Hepatocyte (in vitro differentiated cells): Measurements from ENCODE around the gene ZBTB43. TPM values are rescaled to one million over a fixed set of nuclear protein-coding genes. Genes with fewer than 3 reads are reported as not detected.

ENCODE experiments used
- DNase-seq: peaks from one replicate; pipeline ENCODE4 v3.0.0-alpha.2; 2016; ENCODE audit warnings: low spot score
- H2AFZ ChIP-seq: fragments of 200-600 bp; sonication (generic); 2 replicates; pipeline ENCODE4 v1.6.0; 2016; ENCODE audit warnings: antibody characterized with exemption, mild to moderate bottlenecking
- H3K27ac ChIP-seq: fragments of 200-600 bp; sonication (generic); 2 replicates; pipeline ENCODE4 v1.5.1; 2016; ENCODE audit warnings: mild to moderate bottlenecking
- H3K27me3 ChIP-seq: fragments of 200-600 bp; sonication (generic); 2 replicates; pipeline ENCODE4 v1.6.1; 2016
- H3K36me3 ChIP-seq: fragments of 200-600 bp; sonication (generic); replicated peaks from 2 replicates; pipeline ENCODE4 v1.5.1; 2016; ENCODE audit warnings: low read depth; ENCODE audit not compliant: insufficient read depth
- H3K4me1 ChIP-seq: fragments of 200-600 bp; sonication (generic); 2 replicates; pipeline ENCODE4 v1.5.1; 2016; ENCODE audit warnings: mild to moderate bottlenecking, moderate library complexity; ENCODE audit not compliant: insufficient read depth
- H3K4me2 ChIP-seq: fragments of 200-600 bp; sonication (generic); 2 replicates; pipeline ENCODE4 v1.6.0; 2016
- H3K4me3 ChIP-seq: fragments of 200-600 bp; sonication (generic); 2 replicates; pipeline ENCODE4 v1.5.1; 2016; ENCODE audit warnings: mild to moderate bottlenecking
- H3K79me2 ChIP-seq: fragments of 200-600 bp; sonication (generic); 2 replicates; pipeline ENCODE4 v1.6.0; 2017; ENCODE audit warnings: mild to moderate bottlenecking
- H3K9me2 ChIP-seq: fragments of 200-600 bp; sonication (generic); replicated peaks from 2 replicates; pipeline ENCODE4 v1.6.0; 2017; ENCODE audit warnings: mild to moderate bottlenecking; ENCODE audit not compliant: insufficient read depth
- H3K9me3 ChIP-seq: fragments of 200-600 bp; sonication (generic); 2 replicates; pipeline ENCODE4 v1.5.1; 2016; ENCODE audit warnings: low read depth, mild to moderate bottlenecking
- H4K20me1 ChIP-seq: fragments of 200-600 bp; sonication (generic); 2 replicates; pipeline ENCODE4 v1.6.0; 2016; ENCODE audit warnings: mild to moderate bottlenecking; ENCODE audit not compliant: insufficient read depth, poor library complexity, severe bottlenecking
- CTCF ChIP-seq: fragments of 200-600 bp; sonication (generic); IDR thresholded peaks from 2 replicates; pipeline ENCODE4 v1.5.1; 2016; ENCODE audit warnings: antibody characterized with exemption, mild to moderate bottlenecking; ENCODE audit not compliant: poor library complexity
- EZH2 ChIP-seq: fragments of 200-600 bp; sonication (generic); IDR thresholded peaks from 2 replicates; pipeline ENCODE4 v1.6.1; 2016; ENCODE audit warnings: antibody characterized with exemption, mild to moderate bottlenecking, borderline replicate concordance
- EZH2phosphoT487 ChIP-seq: fragments of 200-600 bp; sonication (generic); IDR thresholded peaks from one replicate; pipeline ENCODE4 v1.6.1; 2018; ENCODE audit warnings: antibody characterized with exemption, mild to moderate bottlenecking, low read depth, moderate library complexity; ENCODE audit not compliant: unreplicated experiment, severe bottlenecking
- WGBS: methylation state at CpG from one replicate; pipeline ENCODE4 v1.1.6; 2016; ENCODE audit warnings: low lambda C conversion rate; ENCODE audit errors: missing lambda C conversion rate; 5-methylcytosine and 5-hydroxymethylcytosine counted together
- polyA plus RNA-seq: library from polyadenylated mRNA; unstranded; fragments of >200 nt; fragmentation: Nextera tagmentation; extraction: Ambion mirVana; gene quantifications from 2 replicates; pipeline ENCODE4 v1.2.1, GENCODE V29; 2016
- total RNA-seq: library from RNA; depleted of rRNA; stranded (reverse); fragments of >200 nt; gene quantifications from 2 replicates; pipeline ENCODE4 v1.2.3, GENCODE V29; 2014

The ZBTB43 gene
- total and polyA plus RNA-seq, 2 experiments from 2014 or later, result 14.9 to 16.4 TPM

- no peak for DNase-seq
- Histone ChIP-seq H3K4me1 (peaks cover 1% of the 10 kb centered on the region), H3K27ac (no peak overlapping the region), H3K79me2 (no peaks in the 10 kb centered on the region), H3K9me2 (no peaks in the 10 kb centered on the region), H3K9me3 (no peaks in the 10 kb centered on the region), H2AFZ (no peak overlapping the region), H3K4me2 (no peak overlapping the region), H4K20me1 (no peaks in the 10 kb centered on the region), H3K27me3 (peaks cover 8% of the 10 kb centered on the region), H3K4me3 (no peak overlapping the region), H3K36me3 (no peaks in the 10 kb centered on the region)
- no peak for TF ChIP-seq EZH2phosphoT487
- TF ChIP-seq CTCF, result no peak
- no peak for TF ChIP-seq EZH2
- WGBS, result 48% methylated on average over 7 of the region's 7 CpGs
These were observed 49.9 kb downstream of the ZBTB43 start for GRCh38 chr9:126854734-126855133.

- no peak overlapping the region for H2AFZ ChIP-seq
- H3K36me3 ChIP-seq, result no peaks in the 10 kb centered on the region
- no peaks in the 10 kb centered on the region for H3K9me3 ChIP-seq
- peaks cover 4% of the 10 kb centered on the region for H3K4me1 ChIP-seq
- H3K4me3 ChIP-seq, result no peak overlapping the region
- peaks cover 5% of the 10 kb centered on the region for H3K79me2 ChIP-seq
- no peak for DNase-seq
- H3K27ac ChIP-seq, result no peak overlapping the region
- no peaks in the 10 kb centered on the region for H4K20me1 ChIP-seq
- 74% methylated on average over 6 of the region's 6 CpGs for WGBS
- no peaks in the 10 kb centered on the region for H3K9me2 ChIP-seq
- no peak overlapping the region for H3K4me2 ChIP-seq
- no peak for TF ChIP-seq EZH2phosphoT487
- TF ChIP-seq EZH2, result no peak
- no peak for TF ChIP-seq CTCF
- H3K27me3 ChIP-seq, result peaks cover 7% of the 10 kb centered on the region
These were observed 51.6 kb downstream of the ZBTB43 start for GRCh38 chr9:126856326-126856877.

GRCh38 chr9:126857261-126857960 is 52.6 kb downstream of the ZBTB43 start:
- WGBS, result 86% methylated on average over 8 of the region's 8 CpGs

More at GRCh38 chr9:126857261-126857960, 52.6 kb downstream of the ZBTB43 start:
- peaks cover 16% of the 10 kb centered on the region for H3K79me2 ChIP-seq
- H3K4me1 ChIP-seq, result peaks cover 7% of the 10 kb centered on the region
- no peaks in the 10 kb centered on the region for H3K9me3 ChIP-seq
- no peaks in the 10 kb centered on the region for H3K36me3 ChIP-seq
- TF ChIP-seq EZH2 (no peak), CTCF (no peak), EZH2phosphoT487 (no peak)
- no peaks in the 10 kb centered on the region for H3K27me3 ChIP-seq
- H2AFZ ChIP-seq, result no peak overlapping the region
- DNase-seq, result no peak
- no peak overlapping the region for H3K4me3 ChIP-seq
- H3K9me2 ChIP-seq, result no peaks in the 10 kb centered on the region
- H3K27ac ChIP-seq, result no peak overlapping the region
- peaks cover 7% of the 10 kb centered on the region for H4K20me1 ChIP-seq
- no peak overlapping the region for H3K4me2 ChIP-seq
